ENCODE measurements around the gene ATP2C2.
"Not testable (repeated sequence)": the region's sequence is repeated elsewhere in the genome, so short reads cannot be mapped to it uniquely, and the experiment has no call there.

Gene ATP2C2

GRCh38 chr16:84398701-84399100, 30.4 kb downstream of the ATP2C2 start:
- no peak for DNase-seq

- not testable (repeated sequence) for DNase-seq
Observed at GRCh38 chr16:84399912-84400311, 31.6 kb downstream of the ATP2C2 start.

GRCh38 chr16:84403435-84403834, 35.1 kb downstream of the ATP2C2 start:
- DNase-seq = not testable (repeated sequence)

- DNase-seq = no peak
Observed at GRCh38 chr16:84404324-84404723, 36.0 kb downstream of the ATP2C2 start.

GRCh38 chr16:84404936-84405639, 36.8 kb downstream of the ATP2C2 start:
- no peak for DNase-seq

- no peak for DNase-seq
Observed at GRCh38 chr16:84406006-84406963, 37.9 kb downstream of the ATP2C2 start.

- DNase-seq = no peak
Observed at GRCh38 chr16:84407588-84408313, 39.4 kb downstream of the ATP2C2 start.

GRCh38 chr16:84408314-84408690, 40.0 kb downstream of the ATP2C2 start:
- no peak for DNase-seq

- no peak for DNase-seq
Observed at GRCh38 chr16:84408856-84409255, 40.5 kb downstream of the ATP2C2 start.

GRCh38 chr16:84410361-84411138, 42.2 kb downstream of the ATP2C2 start:
- no peak for DNase-seq

GRCh38 chr16:84411768-84412167, 43.4 kb downstream of the ATP2C2 start:
- DNase-seq = no peak

GRCh38 chr16:84412262-84412661, 43.9 kb downstream of the ATP2C2 start:
- no peak for DNase-seq

- no peak for DNase-seq
Observed at GRCh38 chr16:84413244-84414004, 45.1 kb downstream of the ATP2C2 start.

- no peak for DNase-seq
Observed at GRCh38 chr16:84414789-84415326, 46.5 kb downstream of the ATP2C2 start.

- DNase-seq = no peak
Observed at GRCh38 chr16:84416407-84417321, 48.3 kb downstream of the ATP2C2 start.

- DNase-seq = no peak
Observed at GRCh38 chr16:84418056-84418849, 49.9 kb downstream of the ATP2C2 start.

- no peak for DNase-seq
Observed at GRCh38 chr16:84419730-84420129, 51.4 kb downstream of the ATP2C2 start.

GRCh38 chr16:84420556-84420955, 52.2 kb downstream of the ATP2C2 start:
- DNase-seq = not testable (repeated sequence)

All from NCI-H1092 treated with DMSO at 0.1 percent for 48 hours (cell line).